Calu3 (cell line): ENCODE data around the gene GVQW3. TPM values are rescaled to one million over a fixed set of nuclear protein-coding genes. Genes with fewer than 3 reads are reported as not detected.

Experiments
- BruUV-seq: library from RNA; stranded (reverse); fragments of 400-500 nt; replicated peaks from 2 replicates; lab custom pipeline; 2021; lab: Mats Ljungman, UMichigan
- CTCF ChIA-PET: fragments of 300-600 bp; sonication (Branson Sonifier 250); formaldehyde crosslinking; loops from one replicate; lab custom pipeline; 2022; ENCODE audit warnings: antibody characterized with exemption; lab: Charles Lee
- DNase-seq: peaks from one replicate; pipeline ENCODE4 v3.0.0; 2022
- H3K27ac Mint-ChIP-seq: one replicate; pipeline ENCODE4 v1.8.0; 2022; ENCODE audit warnings: mixed read lengths; ENCODE audit not compliant: unreplicated experiment
- H3K27me3 Mint-ChIP-seq: one replicate; pipeline ENCODE4 v1.8.0; 2022; ENCODE audit warnings: mixed read lengths; ENCODE audit not compliant: unreplicated experiment
- H3K36me3 Mint-ChIP-seq: one replicate; pipeline ENCODE4 v1.8.0; 2022; ENCODE audit warnings: mild to moderate bottlenecking, moderate library complexity, mixed read lengths; ENCODE audit not compliant: insufficient read depth, unreplicated experiment
- H3K4me1 Mint-ChIP-seq: one replicate; pipeline ENCODE4 v1.8.0; 2022; ENCODE audit warnings: mild to moderate bottlenecking, low read depth, mixed read lengths; ENCODE audit not compliant: unreplicated experiment
- H3K4me3 Mint-ChIP-seq: one replicate; pipeline ENCODE4 v1.8.0; 2022; ENCODE audit warnings: mild to moderate bottlenecking, low read depth, moderate library complexity, mixed read lengths; ENCODE audit not compliant: unreplicated experiment
- H3K9me3 Mint-ChIP-seq: one replicate; pipeline ENCODE4 v1.8.0; 2022; ENCODE audit warnings: low read depth, mixed read lengths; ENCODE audit not compliant: unreplicated experiment
- CTCF ChIP-seq: fragments of 200-600 bp; IDR thresholded peaks from one replicate; pipeline ENCODE4 v1.8.0; 2022; ENCODE audit warnings: antibody characterized with exemption; ENCODE audit not compliant: unreplicated experiment
- intact Hi-C: fragments of 100-400 bp; cut with micrococcal nuclease; formaldehyde crosslinking; loops from one replicate; pipeline ENCODE4 v1.10.0; 2022; ENCODE audit not compliant: unreplicated experiment
- total RNA-seq: library from RNA; stranded (reverse); gene quantifications from 2 replicates; pipeline ENCODE4 v1.2.3, GENCODE V29; 2022

Gene GVQW3
- total RNA-seq, 1 experiment from 2014 or later: 7.2 TPM

GRCh38 chr11:76392870-76393269 is 11.7 kb downstream of the GVQW3 start:
- BruUV-seq: no TSS peak
- CTCF ChIA-PET: no interaction called here
- DNase-seq: no peak
- no peak overlapping the region for H3K27ac Mint-ChIP-seq
- no peaks in the 10 kb centered on the region for H3K9me3 Mint-ChIP-seq
- H3K4me1 Mint-ChIP-seq: no peaks in the 10 kb centered on the region
- intact Hi-C loops: no loop called here
- no peaks in the 10 kb centered on the region for H3K27me3 Mint-ChIP-seq
- no peak for TF ChIP-seq CTCF
- H3K4me3 Mint-ChIP-seq: no peak overlapping the region
- no peaks in the 10 kb centered on the region for H3K36me3 Mint-ChIP-seq

- intact Hi-C loops: no loop called here
- Mint-ChIP-seq H3K27ac (no peak overlapping the region), H3K4me1 (no peaks in the 10 kb centered on the region), H3K4me3 (no peak overlapping the region), H3K36me3 (no peaks in the 10 kb centered on the region), H3K27me3 (no peaks in the 10 kb centered on the region), H3K9me3 (no peaks in the 10 kb centered on the region)
- no TSS peak for BruUV-seq
- CTCF ChIA-PET: no interaction called here
- TF ChIP-seq CTCF: no peak
- DNase-seq: no peak
These were observed 13.3 kb downstream of the GVQW3 start for GRCh38 chr11:76394411-76394810.

- CTCF ChIA-PET: no interaction called here
- no peaks in the 10 kb centered on the region for H3K36me3 Mint-ChIP-seq
- H3K9me3 Mint-ChIP-seq: no peaks in the 10 kb centered on the region
- no TSS peak for BruUV-seq
- no peak overlapping the region for H3K27ac Mint-ChIP-seq
- TF ChIP-seq CTCF: no peak
- H3K4me1 Mint-ChIP-seq: no peaks in the 10 kb centered on the region
- no peaks in the 10 kb centered on the region for H3K27me3 Mint-ChIP-seq
- DNase-seq: no peak
- intact Hi-C loops: no loop called here
- no peak overlapping the region for H3K4me3 Mint-ChIP-seq
These were observed 14.2 kb downstream of the GVQW3 start for GRCh38 chr11:76395296-76395695.

GRCh38 chr11:76397383-76397782 is 16.3 kb downstream of the GVQW3 start:
- Mint-ChIP-seq H3K36me3 (no peaks in the 10 kb centered on the region), H3K27ac (no peak overlapping the region), H3K4me3 (no peak overlapping the region), H3K9me3 (no peaks in the 10 kb centered on the region), H3K4me1 (no peaks in the 10 kb centered on the region), H3K27me3 (no peaks in the 10 kb centered on the region)
- TF ChIP-seq CTCF: no peak
- no peak for DNase-seq
- CTCF ChIA-PET: interaction anchor here (0.7 kb wide), 1 partner anchor 694 kb away, joined by 9 read pairs; no protein-coding TSS in a partner anchor
- BruUV-seq: no TSS peak
- intact Hi-C loops: no loop called here
